ENCODE results near the gene COLGALT1.
"Not testable (repeated sequence)": the region's sequence is repeated elsewhere in the genome, so short reads cannot be mapped to it uniquely, and the experiment has no call there.

DNA sequence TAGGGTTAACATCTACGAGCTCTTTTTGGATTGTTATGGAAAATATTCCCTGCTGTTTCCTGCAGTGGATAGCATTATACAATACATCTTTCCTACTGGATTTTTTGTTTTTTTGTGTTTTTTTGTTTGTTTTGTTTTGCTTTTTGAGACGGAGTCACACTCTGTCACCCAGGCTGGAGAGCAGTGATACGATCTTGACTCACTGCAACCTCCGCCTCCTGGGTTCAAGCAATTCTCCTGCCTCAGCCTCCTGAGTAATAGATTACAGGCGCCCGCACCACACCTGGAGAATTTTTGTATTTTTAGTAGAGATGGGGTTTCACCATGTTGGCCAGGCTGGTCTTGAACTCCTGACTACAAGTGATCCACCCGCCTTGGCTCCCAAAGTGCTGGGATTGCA is 29.9 kb downstream of the COLGALT1 start:
- TF ChIP-seq, protein P1, sequence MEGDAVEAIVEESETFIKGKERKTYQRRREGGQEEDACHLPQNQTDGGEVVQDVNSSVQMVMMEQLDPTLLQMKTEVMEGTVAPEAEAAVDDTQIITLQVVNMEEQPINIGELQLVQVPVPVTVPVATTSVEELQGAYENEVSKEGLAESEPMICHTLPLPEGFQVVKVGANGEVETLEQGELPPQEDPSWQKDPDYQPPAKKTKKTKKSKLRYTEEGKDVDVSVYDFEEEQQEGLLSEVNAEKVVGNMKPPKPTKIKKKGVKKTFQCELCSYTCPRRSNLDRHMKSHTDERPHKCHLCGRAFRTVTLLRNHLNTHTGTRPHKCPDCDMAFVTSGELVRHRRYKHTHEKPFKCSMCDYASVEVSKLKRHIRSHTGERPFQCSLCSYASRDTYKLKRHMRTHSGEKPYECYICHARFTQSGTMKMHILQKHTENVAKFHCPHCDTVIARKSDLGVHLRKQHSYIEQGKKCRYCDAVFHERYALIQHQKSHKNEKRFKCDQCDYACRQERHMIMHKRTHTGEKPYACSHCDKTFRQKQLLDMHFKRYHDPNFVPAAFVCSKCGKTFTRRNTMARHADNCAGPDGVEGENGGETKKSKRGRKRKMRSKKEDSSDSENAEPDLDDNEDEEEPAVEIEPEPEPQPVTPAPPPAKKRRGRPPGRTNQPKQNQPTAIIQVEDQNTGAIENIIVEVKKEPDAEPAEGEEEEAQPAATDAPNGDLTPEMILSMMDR (tag by site-specific recombination; IDR thresholded peaks at IDR 0.05): not testable (repeated sequence)
- TF ChIP-seq ZNF274 (IDR thresholded peaks at IDR 0.05; ENCODE audit: low read length); ZNF274 (tag by site-specific recombination; IDR thresholded peaks at IDR 0.05; ENCODE audit: borderline replicate concordance); ZSCAN16 (tag by site-specific recombination; IDR thresholded peaks at IDR 0.05); ZNF146 (tag by site-specific recombination; IDR thresholded peaks at IDR 0.05); ZNF791 (tag by site-specific recombination; IDR thresholded peaks at IDR 0.05); ZNF768 (tag by site-specific recombination; IDR thresholded peaks at IDR 0.05); FEZF1 (tag by site-specific recombination; IDR thresholded peaks at IDR 0.05); ZNF311 (tag by site-specific recombination; IDR thresholded peaks at IDR 0.05; ENCODE audit: borderline replicate concordance); ZNF704 (tag by site-specific recombination; IDR thresholded peaks at IDR 0.05); ZNF701 (tag by site-specific recombination; IDR thresholded peaks at IDR 0.05); ZNF561 (tag by site-specific recombination; IDR thresholded peaks at IDR 0.05; ENCODE audit: borderline replicate concordance); TCF7L2 (IDR thresholded peaks at IDR 0.05; ENCODE audit: borderline replicate concordance, low read depth, low read length); PRDM2 (tag by site-specific recombination; IDR thresholded peaks at IDR 0.05; ENCODE audit: borderline replicate concordance): not testable (repeated sequence)
- TF ChIP-seq, protein P2, sequence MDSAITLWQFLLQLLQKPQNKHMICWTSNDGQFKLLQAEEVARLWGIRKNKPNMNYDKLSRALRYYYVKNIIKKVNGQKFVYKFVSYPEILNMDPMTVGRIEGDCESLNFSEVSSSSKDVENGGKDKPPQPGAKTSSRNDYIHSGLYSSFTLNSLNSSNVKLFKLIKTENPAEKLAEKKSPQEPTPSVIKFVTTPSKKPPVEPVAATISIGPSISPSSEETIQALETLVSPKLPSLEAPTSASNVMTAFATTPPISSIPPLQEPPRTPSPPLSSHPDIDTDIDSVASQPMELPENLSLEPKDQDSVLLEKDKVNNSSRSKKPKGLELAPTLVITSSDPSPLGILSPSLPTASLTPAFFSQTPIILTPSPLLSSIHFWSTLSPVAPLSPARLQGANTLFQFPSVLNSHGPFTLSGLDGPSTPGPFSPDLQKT (IDR thresholded peaks at IDR 0.05; ENCODE audit: borderline replicate concordance, low read depth, low read length): not testable (repeated sequence)
